HCT116 (cell line): ENCODE results near the gene RABL6. TPM values are rescaled to one million over a fixed set of nuclear protein-coding genes. Genes with fewer than 3 reads are reported as not detected.
"Not testable (repeated sequence)": the region's sequence is repeated elsewhere in the genome, so short reads cannot be mapped to it uniquely, and the experiment has no call there.

Source experiments
- ATAC-seq: fragments of 200-7000 bp; cut with Tn5 transposase; 2 replicates; pipeline ENCODE4 v1.9.1; 2020; ENCODE audit warnings: mild to moderate bottlenecking, moderate library complexity
- BruUV-seq: library from RNA; stranded (reverse); fragments of 400-500 nt; replicated peaks from 2 replicates; lab custom pipeline; 2021; lab: Mats Ljungman, UMichigan
- CTCF ChIA-PET: fragments of 300-600 bp; sonication (Branson Sonifier 250); formaldehyde crosslinking; loops from one replicate; lab custom pipeline; 2021; ENCODE audit warnings: antibody characterized with exemption; lab: Charles Lee
- POLR2A ChIA-PET: fragments of 300-600, 350-600 bp; sonication (Branson Sonifier 250); formaldehyde crosslinking; loops from one replicate; lab custom pipeline; 2021; ENCODE audit warnings: antibody characterized with exemption; lab: Charles Lee
- RAD21 ChIA-PET, 2 experiments: fragments of 300-600 bp; sonication (Branson Sonifier 250); formaldehyde crosslinking; loops; one replicate each; lab custom pipeline; 2023; ENCODE audit warnings: low total read pairs in 2 of 2; ENCODE audit not compliant: uncharacterized antibody in 2 of 2, unreplicated experiment in 2 of 2, low non-redundant PET in 1 of 2; lab: Charles Lee
- DNase-seq: peaks from one replicate; pipeline ENCODE4 v3.0.0-alpha.2; 2010; ENCODE audit warnings: low read depth, low spot score
- H2AFZ ChIP-seq: fragments of 200-600 bp; shearing (Covaris generic), sonication (generic); 2 replicates; pipeline ENCODE4 v1.6.1; 2017; ENCODE audit warnings: low read depth, mixed run types, mixed read lengths, antibody characterized with exemption, low read length; ENCODE audit not compliant: poor library complexity, severe bottlenecking
- H3K27ac ChIP-seq: 2 replicates; pipeline ENCODE4 v1.5.1; 2012; ENCODE audit warnings: low read depth, low read length
- H3K27me3 ChIP-seq: fragments of 200-600 bp; sonication (generic); 2 replicates; pipeline ENCODE4 v1.6.1; 2016; ENCODE audit warnings: mixed run types, low read length, mixed read lengths; ENCODE audit not compliant: insufficient read depth
- H3K36me3 ChIP-seq, 2 experiments: fragments of 200-500 bp in 1 of 2; fragments of 200-600 bp in 1 of 2; sonication (Bioruptor generic) in 1 of 2; sonication (generic) in 1 of 2; 2 replicates each; pipeline versions ENCODE4 v1.5.1 to v1.6.1; 2014 to 2016; ENCODE audit warnings: low read length in 2 of 2, inconsistent platforms in 1 of 2, mixed read lengths in 1 of 2, mixed run types in 1 of 2; ENCODE audit not compliant: insufficient read depth in 2 of 2, control insufficient read depth in 1 of 2
- H3K4me1 ChIP-seq, 2 experiments: fragments of 200-600 bp in 1 of 2; sonication (generic) in 1 of 2; 2 replicates each; pipeline versions ENCODE4 v1.5.1 to v1.6.1; 2012 to 2017; ENCODE audit warnings: low read length in 2 of 2, inconsistent platforms in 1 of 2, mild to moderate bottlenecking in 1 of 2, mixed read lengths in 1 of 2, mixed run types in 1 of 2, moderate library complexity in 1 of 2; ENCODE audit not compliant: insufficient read depth in 2 of 2, control insufficient read depth in 1 of 2
- H3K4me2 ChIP-seq: fragments of 200-600 bp; sonication (generic); 2 replicates; pipeline ENCODE4 v1.6.1; 2017; ENCODE audit warnings: mixed run types, low read length, mixed read lengths
- H3K4me3 ChIP-seq, 2 experiments: fragments of 200-600 bp in 1 of 2; sonication (generic) in 1 of 2; replicated peaks in 1 of 2; 2 replicates each; pipeline ENCODE4 v1.5.1; 2011 to 2016; ENCODE audit warnings: low read length in 2 of 2, control low read depth in 1 of 2, low read depth in 1 of 2, mild to moderate bottlenecking in 1 of 2, mixed read lengths in 1 of 2, mixed run types in 1 of 2
- H3K79me2 ChIP-seq: fragments of 200-600 bp; sonication (generic); 2 replicates; pipeline ENCODE4 v1.6.1; 2017; ENCODE audit warnings: mild to moderate bottlenecking, mixed run types, low read length, moderate library complexity, mixed read lengths; ENCODE audit not compliant: insufficient read depth
- H3K9ac ChIP-seq: fragments of 200-600 bp; sonication (generic); 2 replicates; pipeline ENCODE4 v1.6.1; 2016; ENCODE audit warnings: low read length, mixed read lengths
- H3K9me2 ChIP-seq: fragments of 200-600 bp; sonication (generic), shearing (Covaris generic); 2 replicates; pipeline ENCODE4 v1.6.1; 2017; ENCODE audit warnings: mixed run types, mild to moderate bottlenecking, moderate library complexity; ENCODE audit not compliant: insufficient read depth
- H3K9me3 ChIP-seq, 2 experiments: fragments of 200-500 bp in 1 of 2; fragments of 200-600 bp in 1 of 2; sonication (Bioruptor generic) in 1 of 2; sonication (generic) in 1 of 2; 2 replicates each; pipeline ENCODE4 v1.6.1; 2014 to 2017; ENCODE audit warnings: low read length in 2 of 2, mixed read lengths in 2 of 2, inconsistent platforms in 1 of 2, low read depth in 1 of 2, mild to moderate bottlenecking in 1 of 2, mixed run types in 1 of 2, moderate library complexity in 1 of 2; ENCODE audit not compliant: control insufficient read depth in 1 of 2, insufficient read depth in 1 of 2
- H4K20me1 ChIP-seq: fragments of 200-600 bp; sonication (generic), shearing (Covaris generic); 2 replicates; pipeline ENCODE4 v1.6.1; 2017; ENCODE audit warnings: mixed run types, mild to moderate bottlenecking, moderate library complexity; ENCODE audit not compliant: insufficient read depth
- TCF7L2 ChIP-seq: IDR thresholded peaks from 2 replicates; pipeline ENCODE4 v1.7.0; 2011; ENCODE audit warnings: borderline replicate concordance, inconsistent platforms; ENCODE audit not compliant: insufficient read depth, insufficient read length; ENCODE audit errors: extremely low read depth
- ZFX ChIP-seq: fragments of 450-650 bp; IDR thresholded peaks from 2 replicates; pipeline ENCODE4 v1.6.1; 2017
- intact Hi-C: fragments of 100-400 bp; cut with micrococcal nuclease; formaldehyde crosslinking; loops from 2 replicates; pipeline ENCODE4 v1.10.0; 2022
- total RNA-seq: library from RNA; stranded (reverse); gene quantifications from one replicate; pipeline ENCODE4 v1.2.1, GENCODE V29; 2021; ENCODE audit not compliant: unreplicated experiment
- TF ChIP-seq, protein P1 (sequence below), 3 experiments: fragments of 200-600 bp in 1 of 3; sonication (generic) in 1 of 3; IDR thresholded peaks in 2 of 3; conservative IDR thresholded peaks in 1 of 3; 2 replicates each; pipeline ENCODE4 v1.5.1; 2012 to 2017; ENCODE audit warnings: low read depth in 2 of 3, low read length in 2 of 3, antibody characterized with exemption in 1 of 3, borderline replicate concordance in 1 of 3, control low read depth in 1 of 3, mild to moderate bottlenecking in 1 of 3, mixed read lengths in 1 of 3, mixed run types in 1 of 3, moderate library complexity in 1 of 3; ENCODE audit not compliant: insufficient read depth in 1 of 3

The RABL6 gene
- total RNA-seq, 1 experiment from 2014 or later, result 98.6 TPM

GRCh38 chr9:136841646-136842379 is 34.1 kb downstream of the RABL6 start:
- Histone ChIP-seq H3K4me3 (peak overlapping the region in 1 of 2 experiments; percentile 57; a peak in 3 of 4 replicates), H3K4me2 (peak overlapping the region; percentile 85)
- not testable (repeated sequence) for BruUV-seq

GRCh38 chr9:136842380-136842948 is 34.7 kb downstream of the RABL6 start, which contains the start of gene AJM1:
AJM1 (plus strand) TSS chr9:136842478; CDS start chr9:136844415, 1,937 bp downstream.
- peak within 1 kb of the TSS; percentile 42 to 57 for H3K4me3 ChIP-seq
- H3K9me2 ChIP-seq, H3K79me2 ChIP-seq, H4K20me1 ChIP-seq, RAD21 ChIA-PET, H2AFZ ChIP-seq, H3K27me3 ChIP-seq, H3K9me3 ChIP-seq, BruUV-seq, DNase-seq, H3K36me3 ChIP-seq: not testable (repeated sequence)
- ChIA-PET POLR2A (interaction anchor here (0.6 to 0.9 kb wide), 2 partner anchors 19 to 55 kb away, joined by 3 to 5 read pairs; no protein-coding TSS in a partner anchor), CTCF (interaction anchor here (0.7 to 1.7 kb wide), 21 partner anchors 11 to 244 kb away, joined by 3 to 12 read pairs (median 3); partner anchors contain the start of genes FUT7, MAN1B1, NPDC1 and PAXX)
- H3K4me2 ChIP-seq, result peak within 1 kb of the TSS; percentile 85
- H3K27ac ChIP-seq, result peak within 1 kb of the TSS; percentile 70
- peaks cover 29 to 43% of the 10 kb centered on the region in 2 experiments for H3K4me1 ChIP-seq
- H3K9ac ChIP-seq, result peak within 1 kb of the TSS; percentile 45
- intact Hi-C loops, result loop anchor here (5.0 to 10.0 kb wide), 2 partner anchors 102 to 195 kb away; partner anchors contain the start of genes C8G and FBXW5
- peak; percentile 77 for ATAC-seq
- peak; percentile 9; the same call in 1 of the 2 replicates for TF ChIP-seq ZFX
- TF ChIP-seq, protein P1, sequence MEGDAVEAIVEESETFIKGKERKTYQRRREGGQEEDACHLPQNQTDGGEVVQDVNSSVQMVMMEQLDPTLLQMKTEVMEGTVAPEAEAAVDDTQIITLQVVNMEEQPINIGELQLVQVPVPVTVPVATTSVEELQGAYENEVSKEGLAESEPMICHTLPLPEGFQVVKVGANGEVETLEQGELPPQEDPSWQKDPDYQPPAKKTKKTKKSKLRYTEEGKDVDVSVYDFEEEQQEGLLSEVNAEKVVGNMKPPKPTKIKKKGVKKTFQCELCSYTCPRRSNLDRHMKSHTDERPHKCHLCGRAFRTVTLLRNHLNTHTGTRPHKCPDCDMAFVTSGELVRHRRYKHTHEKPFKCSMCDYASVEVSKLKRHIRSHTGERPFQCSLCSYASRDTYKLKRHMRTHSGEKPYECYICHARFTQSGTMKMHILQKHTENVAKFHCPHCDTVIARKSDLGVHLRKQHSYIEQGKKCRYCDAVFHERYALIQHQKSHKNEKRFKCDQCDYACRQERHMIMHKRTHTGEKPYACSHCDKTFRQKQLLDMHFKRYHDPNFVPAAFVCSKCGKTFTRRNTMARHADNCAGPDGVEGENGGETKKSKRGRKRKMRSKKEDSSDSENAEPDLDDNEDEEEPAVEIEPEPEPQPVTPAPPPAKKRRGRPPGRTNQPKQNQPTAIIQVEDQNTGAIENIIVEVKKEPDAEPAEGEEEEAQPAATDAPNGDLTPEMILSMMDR (IDR thresholded peaks at IDR 0.05 in 2 of 3, conservative IDR thresholded peaks at IDR 0.05 in 1 of 3; ENCODE audit: borderline replicate concordance in 1 of 3, insufficient read depth in 1 of 3, low read depth in 2 of 3, low read length in 2 of 3), result peak in 2 of 3 experiments; percentile 75 to 91; a peak in 4 of 6 replicates
- TF ChIP-seq TCF7L2, result peak; percentile 63

More at GRCh38 chr9:136841646-136842379, 34.1 kb downstream of the RABL6 start:
- H3K9me2 ChIP-seq, H3K36me3 ChIP-seq, DNase-seq, H3K9ac ChIP-seq, H3K79me2 ChIP-seq, H2AFZ ChIP-seq, H3K27me3 ChIP-seq, H3K9me3 ChIP-seq, RAD21 ChIA-PET, H4K20me1 ChIP-seq: not testable (repeated sequence)
- intact Hi-C loops, result loop anchor here (5.0 to 10.0 kb wide), 2 partner anchors 103 to 195 kb away; partner anchors contain the start of genes C8G and FBXW5
- peak; percentile 23 for ATAC-seq
- ChIA-PET CTCF (interaction anchor here (0.7 to 1.7 kb wide), 19 partner anchors 11 to 245 kb away, joined by 3 to 12 read pairs (median 3); partner anchors contain the start of genes FUT7, MAN1B1, NPDC1 and PAXX), POLR2A (interaction anchor here (0.9 kb wide), 1 partner anchor 56 kb away, joined by 5 read pairs; no protein-coding TSS in a partner anchor)
- Histone ChIP-seq H3K4me1 (peaks cover 29 to 39% of the 10 kb centered on the region in 2 experiments), H3K27ac (peak overlapping the region; percentile 70)

GRCh38 chr9:136843159-136843800 is 35.5 kb downstream of the RABL6 start:
- H2AFZ ChIP-seq, H4K20me1 ChIP-seq, H3K9me2 ChIP-seq, H3K27me3 ChIP-seq, RAD21 ChIA-PET, BruUV-seq, H3K79me2 ChIP-seq, H3K9me3 ChIP-seq, H3K36me3 ChIP-seq, DNase-seq: not testable (repeated sequence)
- intact Hi-C loops, result loop anchor here (5.0 to 10.0 kb wide), 2 partner anchors 102 to 194 kb away; partner anchors contain the start of genes C8G and FBXW5
- peak overlapping the region; percentile 5 to 28; a peak in 3 of 4 replicates for H3K4me3 ChIP-seq
- ATAC-seq, result 0 out of 2 replicates have a peak, but pooled peaks have one; percentile 2
- POLR2A ChIA-PET, result interaction anchor here (0.6 kb wide), 1 partner anchor 18 kb away, joined by 3 read pairs; no protein-coding TSS in a partner anchor
- peak overlapping the region; percentile 45 for H3K9ac ChIP-seq
- CTCF ChIA-PET, result interaction anchor here (0.7 to 1.7 kb wide), 8 partner anchors 15 to 192 kb away, joined by 3 to 12 read pairs (median 4); partner anchors contain the start of genes PAXX and TRAF2
- peaks cover 29 to 47% of the 10 kb centered on the region in 2 experiments for H3K4me1 ChIP-seq
- peak overlapping the region; percentile 68 for H3K4me2 ChIP-seq
- peak overlapping the region; percentile 45; the same call in 1 of the 2 replicates for H3K27ac ChIP-seq
